ENCODE data around the gene TJP3.
A peak's percentile ranks its signal among the peaks of the same experiment; 100 is the strongest.
"Not testable (repeated sequence)": the region's sequence is repeated elsewhere in the genome, so short reads cannot be mapped to it uniquely, and the experiment has no call there.

The TJP3 gene, protein sequence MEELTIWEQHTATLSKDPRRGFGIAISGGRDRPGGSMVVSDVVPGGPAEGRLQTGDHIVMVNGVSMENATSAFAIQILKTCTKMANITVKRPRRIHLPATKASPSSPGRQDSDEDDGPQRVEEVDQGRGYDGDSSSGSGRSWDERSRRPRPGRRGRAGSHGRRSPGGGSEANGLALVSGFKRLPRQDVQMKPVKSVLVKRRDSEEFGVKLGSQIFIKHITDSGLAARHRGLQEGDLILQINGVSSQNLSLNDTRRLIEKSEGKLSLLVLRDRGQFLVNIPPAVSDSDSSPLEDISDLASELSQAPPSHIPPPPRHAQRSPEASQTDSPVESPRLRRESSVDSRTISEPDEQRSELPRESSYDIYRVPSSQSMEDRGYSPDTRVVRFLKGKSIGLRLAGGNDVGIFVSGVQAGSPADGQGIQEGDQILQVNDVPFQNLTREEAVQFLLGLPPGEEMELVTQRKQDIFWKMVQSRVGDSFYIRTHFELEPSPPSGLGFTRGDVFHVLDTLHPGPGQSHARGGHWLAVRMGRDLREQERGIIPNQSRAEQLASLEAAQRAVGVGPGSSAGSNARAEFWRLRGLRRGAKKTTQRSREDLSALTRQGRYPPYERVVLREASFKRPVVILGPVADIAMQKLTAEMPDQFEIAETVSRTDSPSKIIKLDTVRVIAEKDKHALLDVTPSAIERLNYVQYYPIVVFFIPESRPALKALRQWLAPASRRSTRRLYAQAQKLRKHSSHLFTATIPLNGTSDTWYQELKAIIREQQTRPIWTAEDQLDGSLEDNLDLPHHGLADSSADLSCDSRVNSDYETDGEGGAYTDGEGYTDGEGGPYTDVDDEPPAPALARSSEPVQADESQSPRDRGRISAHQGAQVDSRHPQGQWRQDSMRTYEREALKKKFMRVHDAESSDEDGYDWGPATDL

GRCh38 chr19:3708207-3708931, at the start of gene TJP3:
Gene TJP3 (plus strand): TSS chr19:3708384. CDS start chr19:3728433, 20,049 bp downstream.
- no peak for DNase-seq (ENCODE audit: low read depth in 4 of 4, low spot score in 1 of 4)

- no peak for DNase-seq (ENCODE audit: low read depth in 4 of 4, low spot score in 1 of 4)
Observed at GRCh38 chr19:3658870-3659745, 49.1 kb upstream of the TJP3 start.

- no peak for DNase-seq (ENCODE audit: low read depth in 4 of 4, low spot score in 1 of 4)
Observed at GRCh38 chr19:3659746-3660112, 48.5 kb upstream of the TJP3 start.

GRCh38 chr19:3660493-3661219, 47.5 kb upstream of the TJP3 start:
- no peak for DNase-seq (ENCODE audit: low read depth in 4 of 4, low spot score in 1 of 4)

DNA sequence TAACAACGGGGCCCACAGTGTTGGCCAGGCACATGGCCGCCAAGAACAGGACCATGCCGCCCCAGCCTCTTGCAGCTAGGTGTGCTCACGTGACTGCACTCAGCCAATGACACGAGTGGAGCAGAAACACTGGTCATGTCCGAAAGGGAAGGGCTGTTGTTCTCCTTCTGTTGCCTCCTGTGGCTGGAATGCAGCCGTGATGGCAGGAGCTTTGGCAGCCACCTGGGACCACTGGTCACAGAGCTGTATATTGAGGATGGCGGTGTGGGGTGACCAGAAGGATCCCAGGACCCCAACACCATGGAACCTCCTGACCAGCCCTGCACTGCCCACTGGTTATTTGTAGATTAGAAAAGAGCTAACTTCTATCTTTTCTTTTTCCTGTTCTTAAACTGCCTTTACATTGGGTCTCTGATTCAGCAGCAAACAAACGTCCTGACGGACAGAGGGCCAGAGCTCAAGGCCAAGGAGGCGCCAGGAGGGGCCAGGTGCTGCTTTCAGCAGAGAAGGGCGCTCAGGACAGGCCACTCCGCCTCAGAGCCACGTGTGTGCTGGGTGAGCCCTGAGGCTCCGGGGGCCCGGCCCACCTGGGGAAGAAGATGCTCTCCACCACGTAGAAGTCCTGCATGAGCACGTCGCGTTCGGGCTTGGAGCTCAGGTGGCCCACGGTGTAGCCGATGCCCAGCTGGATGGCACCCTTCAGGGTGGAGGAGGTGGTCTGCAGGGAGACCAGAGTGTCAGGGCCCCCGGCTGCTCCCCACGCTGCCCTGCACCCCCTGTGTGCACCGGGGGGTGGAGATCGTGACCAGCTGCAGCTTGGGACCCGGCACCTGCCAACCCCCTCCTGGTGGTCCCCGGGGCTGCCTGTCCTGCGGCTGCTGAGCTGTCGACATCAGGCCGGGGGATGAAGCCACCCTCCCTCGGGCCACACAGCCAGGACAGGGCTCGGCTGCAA, 46.6 kb upstream of the TJP3 start:
- DNase-seq (ENCODE audit: low read depth in 4 of 4, low spot score in 1 of 4) = no peak

DNA sequence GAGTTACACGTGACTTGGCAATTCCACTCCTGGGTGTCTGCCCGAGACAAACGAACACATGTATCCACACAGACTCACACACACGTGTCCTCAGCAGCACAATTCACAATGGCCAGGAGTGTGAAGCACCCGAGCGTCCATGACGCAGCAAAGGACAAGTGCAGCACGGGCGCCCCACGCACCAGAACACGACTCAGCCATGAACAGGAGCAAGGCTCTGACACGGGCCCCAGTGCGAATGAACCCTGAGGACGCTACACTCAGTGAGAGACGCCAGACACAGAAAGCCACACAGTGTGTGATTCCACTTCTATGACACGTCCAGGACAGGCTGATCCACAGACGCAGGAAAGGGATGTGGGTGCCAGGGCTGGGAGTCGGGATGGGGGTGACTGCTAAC, 44.3 kb upstream of the TJP3 start:
- no peak for DNase-seq (ENCODE audit: low read depth in 4 of 4, low spot score in 1 of 4)

DNA sequence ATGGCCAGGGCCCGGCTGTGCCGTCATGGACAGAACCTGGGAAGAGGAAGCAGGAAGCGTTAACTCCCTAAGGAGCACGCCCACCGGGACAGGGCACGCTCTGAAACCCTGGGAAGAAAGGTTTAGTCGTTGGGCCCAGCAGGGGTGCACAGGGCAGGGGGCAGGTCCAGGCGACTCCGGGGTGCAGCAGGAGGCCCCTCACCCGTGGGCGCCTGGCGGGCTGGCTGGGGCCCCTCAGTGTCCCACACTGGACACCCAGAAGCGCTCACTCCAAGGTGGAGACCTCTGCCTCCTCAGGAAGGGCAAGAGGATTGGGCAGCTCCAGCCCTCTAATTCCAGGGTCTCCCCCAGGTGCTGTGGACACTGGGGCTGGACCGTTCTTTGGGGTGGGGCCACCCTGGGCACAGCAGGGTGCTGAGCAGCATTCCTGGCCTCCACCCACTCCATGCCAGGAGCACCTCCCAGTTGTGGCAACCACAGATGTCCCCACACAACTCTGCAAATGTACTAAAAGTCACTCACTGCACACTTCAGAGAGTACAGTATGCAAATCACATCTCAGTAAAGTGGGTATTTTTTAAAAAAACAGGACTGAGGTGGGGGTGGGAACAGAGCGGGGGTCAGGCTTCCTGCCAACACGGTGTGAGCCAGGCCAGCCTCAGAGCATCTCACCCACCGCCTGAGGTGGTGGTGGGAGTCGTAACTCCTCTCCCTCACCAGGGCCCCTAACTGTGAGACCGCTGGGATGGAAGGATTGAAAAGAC, 43.1 kb upstream of the TJP3 start:
- DNase-seq (ENCODE audit: low read depth in 4 of 4, low spot score in 1 of 4) = no peak

GRCh38 chr19:3665681-3666544, 42.3 kb upstream of the TJP3 start:
- DNase-seq (ENCODE audit: low read depth in 4 of 4, low spot score in 1 of 4) = peak; percentile 48 to 78 (median 55)

GRCh38 chr19:3666545-3666856, 41.7 kb upstream of the TJP3 start:
- DNase-seq (ENCODE audit: low read depth in 4 of 4, low spot score in 1 of 4) = not testable (repeated sequence)

DNA sequence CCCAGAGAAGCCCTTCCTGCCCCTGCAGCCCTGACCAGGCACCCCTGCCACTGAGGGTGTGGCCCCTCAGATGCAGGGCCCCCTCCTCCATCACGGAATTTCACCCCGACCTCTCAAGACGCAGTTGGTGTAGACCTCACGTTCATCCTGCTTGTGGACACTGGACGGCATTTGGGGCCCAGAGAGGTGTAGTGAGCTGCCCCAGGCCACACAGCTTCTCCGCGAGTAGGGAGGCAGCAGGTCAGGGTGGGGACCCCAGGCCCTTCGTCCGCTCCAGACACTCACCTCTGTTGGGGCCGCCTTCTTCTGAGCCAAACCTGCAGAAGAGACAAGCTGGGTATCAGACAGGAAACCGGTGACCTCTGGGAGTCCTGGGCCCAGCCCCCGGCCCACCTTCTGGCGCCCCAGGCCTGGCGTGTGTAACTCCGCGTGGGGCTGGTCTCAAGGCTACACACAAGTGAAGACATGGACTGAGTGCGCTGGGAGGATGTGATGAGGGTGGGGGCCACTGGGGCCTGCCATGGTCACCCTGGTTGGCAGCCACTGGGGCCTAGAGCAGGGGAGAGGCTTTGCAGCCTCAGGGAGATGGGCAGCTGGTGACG, 41.0 kb upstream of the TJP3 start:
- no peak for DNase-seq (ENCODE audit: low read depth in 4 of 4, low spot score in 1 of 4)

DNA sequence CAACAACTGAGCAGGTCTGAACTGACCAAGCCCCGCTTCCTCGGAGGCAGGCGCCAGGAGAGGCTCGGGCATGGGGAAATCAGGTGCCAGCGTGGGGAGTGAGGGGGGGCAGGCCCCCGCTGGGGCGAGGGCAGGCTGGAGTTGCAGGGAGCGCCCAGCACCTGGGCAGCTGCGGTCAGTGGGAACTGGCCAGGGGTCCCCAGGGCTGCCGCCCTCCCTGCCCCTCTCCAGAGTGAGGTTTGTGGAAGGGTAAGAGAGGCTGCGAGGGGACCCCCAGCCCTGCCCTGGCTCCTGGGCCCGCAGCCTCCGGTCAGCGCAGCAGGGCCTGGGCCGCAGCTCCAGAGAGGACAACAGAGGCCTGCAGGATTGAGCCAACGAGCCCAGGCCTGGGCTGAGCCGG, 40.4 kb upstream of the TJP3 start:
- no peak for DNase-seq (ENCODE audit: low read depth in 4 of 4, low spot score in 1 of 4)

DNA sequence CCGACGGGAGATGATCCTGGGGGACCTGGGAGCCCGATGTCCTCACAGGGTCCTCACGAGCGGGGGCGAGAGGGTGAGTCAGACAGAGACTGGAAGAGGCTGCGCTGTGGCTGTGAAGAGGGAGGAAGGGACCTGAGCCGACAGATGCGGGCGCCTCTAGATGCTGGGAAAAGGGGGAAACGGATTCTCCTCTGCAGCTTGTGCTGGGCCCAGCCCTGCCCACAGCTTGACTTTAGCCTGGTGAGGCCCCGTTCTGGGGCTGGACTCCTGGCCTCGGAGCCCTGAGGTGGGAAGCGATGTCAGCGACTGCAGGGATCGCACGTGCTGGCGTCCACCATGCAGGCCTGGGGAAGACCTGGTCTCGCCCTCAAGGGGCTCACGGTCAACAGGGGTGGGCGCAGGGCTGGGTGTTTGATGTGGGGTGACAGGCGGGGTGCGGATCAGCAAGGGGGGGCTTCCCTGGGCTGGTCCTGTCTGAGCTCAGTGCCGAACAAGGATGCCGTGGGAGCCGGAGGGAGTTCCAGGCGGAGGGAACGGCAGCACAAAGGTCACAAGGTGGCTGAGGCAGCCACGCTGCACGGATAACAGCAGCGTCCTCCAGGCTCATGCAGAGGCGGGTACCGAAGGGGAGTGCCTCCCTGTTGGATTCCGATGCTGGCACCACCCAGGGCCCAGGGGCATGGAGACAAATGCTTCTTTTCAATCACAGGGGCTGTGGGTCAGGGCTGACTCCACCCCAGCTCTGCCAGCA, 39.7 kb upstream of the TJP3 start:
- DNase-seq (ENCODE audit: low read depth in 4 of 4, low spot score in 1 of 4) = no peak

DNA sequence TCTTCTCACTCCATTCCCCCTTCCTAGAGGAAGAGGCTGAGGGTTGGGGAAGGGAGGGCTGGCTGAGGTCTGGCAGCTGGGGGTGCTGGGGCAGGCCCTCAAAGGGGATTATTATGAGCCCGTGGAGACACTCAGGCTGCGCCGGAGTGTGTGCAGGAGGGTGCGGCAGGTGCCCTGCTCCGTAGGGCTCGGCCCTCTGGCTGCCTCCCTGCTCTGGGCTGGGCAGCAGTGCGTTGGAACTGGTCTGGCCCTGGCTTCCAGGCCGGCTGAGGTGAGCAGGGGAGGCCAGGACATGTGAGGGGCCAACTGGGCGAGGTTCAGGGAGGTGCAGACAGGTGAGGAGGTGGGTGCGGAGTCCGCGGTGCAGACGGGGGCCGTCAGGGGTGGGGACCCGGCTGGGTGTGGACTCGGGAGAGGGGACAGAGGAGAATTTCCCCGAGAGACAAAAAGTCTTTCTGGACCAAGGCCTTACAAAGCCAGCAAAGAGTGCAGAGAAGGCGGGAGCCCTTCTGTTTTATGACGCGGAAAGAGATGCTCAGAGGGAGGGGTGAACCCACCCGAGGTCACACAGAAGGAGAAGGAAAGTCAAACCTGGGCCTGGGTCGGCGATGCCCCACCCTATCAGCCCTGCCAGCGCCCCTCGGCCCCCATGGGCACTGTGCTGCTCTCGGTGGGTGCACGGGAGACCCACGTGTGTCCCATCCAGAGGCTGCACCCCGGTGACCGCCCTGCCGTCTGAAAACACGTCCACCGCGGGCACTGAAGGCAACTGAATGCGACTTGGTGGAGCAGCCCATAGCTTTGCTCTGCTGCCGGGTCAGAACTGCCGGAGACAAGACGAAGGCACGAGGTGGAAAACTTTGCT, 38.9 kb upstream of the TJP3 start:
- DNase-seq (ENCODE audit: low read depth in 4 of 4, low spot score in 1 of 4) = no peak

DNA sequence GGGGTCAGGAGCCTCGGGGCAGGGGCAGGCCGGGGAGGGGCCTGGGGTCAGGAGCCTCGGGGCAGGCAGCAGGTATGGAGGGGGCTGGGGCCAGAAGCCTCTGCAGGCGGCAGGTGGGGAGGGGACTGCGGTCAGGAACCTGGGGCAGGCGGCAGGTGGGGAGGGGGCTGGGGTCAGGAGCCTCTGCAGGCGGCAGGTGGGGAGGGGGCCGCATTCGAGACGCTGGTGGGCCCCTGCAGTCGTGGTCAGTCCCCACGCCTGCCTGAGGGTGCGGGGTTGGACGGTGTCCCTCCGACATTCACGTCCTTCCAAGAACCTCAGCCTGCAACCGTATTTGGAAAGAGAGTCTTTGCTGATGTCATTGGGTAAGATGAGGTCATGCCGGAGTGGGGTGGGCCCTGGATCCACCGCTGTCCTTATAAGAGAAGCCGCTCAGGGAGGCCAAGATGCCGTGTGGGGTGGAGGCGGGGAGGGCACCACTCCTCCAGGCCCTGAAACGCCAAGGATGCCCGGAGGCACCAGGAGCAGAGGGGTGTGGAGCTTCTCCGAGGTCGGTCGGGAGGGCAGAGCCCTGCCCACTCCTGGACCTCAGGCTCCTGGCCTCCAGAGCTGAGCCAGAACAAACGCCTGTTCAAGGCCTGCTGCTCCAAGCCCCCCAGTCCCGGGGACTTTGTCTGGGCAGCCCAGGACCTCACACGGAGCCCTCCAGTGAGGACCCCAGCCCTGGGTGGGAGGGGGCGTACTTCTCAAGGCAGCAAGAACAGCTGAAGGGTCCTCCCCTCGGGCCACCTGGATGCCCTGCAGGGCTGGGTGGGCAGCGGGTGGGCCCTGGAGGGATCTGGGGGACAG, 38.0 kb upstream of the TJP3 start:
- no peak for DNase-seq (ENCODE audit: low read depth in 4 of 4, low spot score in 1 of 4)

Data from stimulated activated CD4-positive, alpha-beta T cell treated with anti-CD3 and anti-CD28 coated beads, Interleukin-1b, Interleukin-23, amount 100 ng/mL, for 24 hours (primary cell).